ENCODE data around the gene JAG1.

JAG1 gene

GRCh38 chr20:10632721-10633509 lies 40.9 kb downstream of the JAG1 start:
- no peak for TF ChIP-seq CTCF (IDR thresholded peaks at IDR 0.05; ENCODE audit: borderline replicate concordance, control extremely low read depth, extremely low read depth, insufficient read depth, missing control alignments)
- no peak for DNase-seq (ENCODE audit: low spot score)
- in situ Hi-C loops (cut with MboI; ENCODE audit: low sequenced_read_pairs, unreplicated experiment): no loop called here

GRCh38 chr20:10631126-10631525 lies 42.7 kb downstream of the JAG1 start:
- DNase-seq (ENCODE audit: low spot score): no peak
- in situ Hi-C loops (cut with MboI; ENCODE audit: low sequenced_read_pairs, unreplicated experiment): no loop called here
- no peak for TF ChIP-seq CTCF (IDR thresholded peaks at IDR 0.05; ENCODE audit: borderline replicate concordance, control extremely low read depth, extremely low read depth, insufficient read depth, missing control alignments)

- in situ Hi-C loops (cut with MboI; ENCODE audit: low sequenced_read_pairs, unreplicated experiment): no loop called here
- no peak for DNase-seq (ENCODE audit: low spot score)
- TF ChIP-seq CTCF (IDR thresholded peaks at IDR 0.05; ENCODE audit: borderline replicate concordance, control extremely low read depth, extremely low read depth, insufficient read depth, missing control alignments): no peak
Observed at GRCh38 chr20:10629946-10630650, 43.7 kb downstream of the JAG1 start.

- in situ Hi-C loops (cut with MboI; ENCODE audit: low sequenced_read_pairs, unreplicated experiment): no loop called here
- no peak for TF ChIP-seq CTCF (IDR thresholded peaks at IDR 0.05; ENCODE audit: borderline replicate concordance, control extremely low read depth, extremely low read depth, insufficient read depth, missing control alignments)
- DNase-seq (ENCODE audit: low spot score): no peak
Observed at GRCh38 chr20:10626896-10627295, 46.9 kb downstream of the JAG1 start.

GRCh38 chr20:10625641-10626040 lies 48.2 kb downstream of the JAG1 start:
- no peak for DNase-seq (ENCODE audit: low spot score)
- no peak for TF ChIP-seq CTCF (IDR thresholded peaks at IDR 0.05; ENCODE audit: borderline replicate concordance, control extremely low read depth, extremely low read depth, insufficient read depth, missing control alignments)
- in situ Hi-C loops (cut with MboI; ENCODE audit: low sequenced_read_pairs, unreplicated experiment): no loop called here

GRCh38 chr20:10622657-10623418 lies 51.0 kb downstream of the JAG1 start:
- TF ChIP-seq CTCF (IDR thresholded peaks at IDR 0.05; ENCODE audit: borderline replicate concordance, control extremely low read depth, extremely low read depth, insufficient read depth, missing control alignments): no peak
- in situ Hi-C loops (cut with MboI; ENCODE audit: low sequenced_read_pairs, unreplicated experiment): no loop called here
- no peak for DNase-seq (ENCODE audit: low spot score)
